ENCODE measurements around the gene NHERF1.

- TF ChIP-seq CTCF (IDR thresholded peaks at IDR 0.05; ENCODE audit: insufficient read depth, low read length, poor library complexity, severe bottlenecking) (peak; percentile 84), EZH2phosphoT487 (conservative IDR thresholded peaks at IDR 0.05; ENCODE audit: low read length) (no peak)
These were observed 22.3 kb downstream of the NHERF1 start for GRCh38 chr17:74770498-74771318.
